Activated T-helper 2 cell treated with anti-CD3 and anti-CD28 coated beads, Interferon-gamma antibody, Interleukin-2, Interleukin-4, amounts not matched to agents 10 μg/mL and 5 μg/mL and 100 μg/mL, durations not matched to agents 14 hours and 24 hours and 36 hours (primary cell): ENCODE measurements around the gene ADPRHL1. TPM values are rescaled to one million over a fixed set of nuclear protein-coding genes. Genes with fewer than 3 reads are reported as not detected.
"Not testable (repeated sequence)": the region's sequence is repeated elsewhere in the genome, so short reads cannot be mapped to it uniquely, and the experiment has no call there.

Source experiments
- DNase-seq: peaks from one replicate; pipeline ENCODE4 v3.0.0; 2021; ENCODE audit warnings: low spot score
- H3K27ac Mint-ChIP-seq: one replicate; pipeline ENCODE4 v1.8.0; 2021; ENCODE audit warnings: mixed read lengths
- H3K27me3 Mint-ChIP-seq: one replicate; pipeline ENCODE4 v1.8.0; 2021; ENCODE audit warnings: low read depth, mixed read lengths
- H3K36me3 Mint-ChIP-seq: one replicate; pipeline ENCODE4 v1.8.0; 2021; ENCODE audit warnings: low read depth, mixed read lengths
- H3K4me1 Mint-ChIP-seq: one replicate; pipeline ENCODE4 v1.8.0; 2021; ENCODE audit warnings: low read depth, mixed read lengths
- H3K4me3 Mint-ChIP-seq: one replicate; pipeline ENCODE4 v1.8.0; 2021; ENCODE audit warnings: low read depth, mild to moderate bottlenecking, moderate library complexity, mixed read lengths
- H3K9me3 Mint-ChIP-seq: one replicate; pipeline ENCODE4 v1.8.0; 2021; ENCODE audit warnings: mixed read lengths
- intact Hi-C: fragments of 100-400 bp; cut with micrococcal nuclease; formaldehyde crosslinking; loops from one replicate; pipeline ENCODE4 v1.15.1; 2023
- total RNA-seq: library from RNA; stranded (reverse); gene quantifications from 2 replicates; pipeline ENCODE4 v1.2.3, GENCODE V29; 2022

ADPRHL1 gene
- total RNA-seq, 1 donor from 2014 or later, result 0.64 TPM

DNA sequence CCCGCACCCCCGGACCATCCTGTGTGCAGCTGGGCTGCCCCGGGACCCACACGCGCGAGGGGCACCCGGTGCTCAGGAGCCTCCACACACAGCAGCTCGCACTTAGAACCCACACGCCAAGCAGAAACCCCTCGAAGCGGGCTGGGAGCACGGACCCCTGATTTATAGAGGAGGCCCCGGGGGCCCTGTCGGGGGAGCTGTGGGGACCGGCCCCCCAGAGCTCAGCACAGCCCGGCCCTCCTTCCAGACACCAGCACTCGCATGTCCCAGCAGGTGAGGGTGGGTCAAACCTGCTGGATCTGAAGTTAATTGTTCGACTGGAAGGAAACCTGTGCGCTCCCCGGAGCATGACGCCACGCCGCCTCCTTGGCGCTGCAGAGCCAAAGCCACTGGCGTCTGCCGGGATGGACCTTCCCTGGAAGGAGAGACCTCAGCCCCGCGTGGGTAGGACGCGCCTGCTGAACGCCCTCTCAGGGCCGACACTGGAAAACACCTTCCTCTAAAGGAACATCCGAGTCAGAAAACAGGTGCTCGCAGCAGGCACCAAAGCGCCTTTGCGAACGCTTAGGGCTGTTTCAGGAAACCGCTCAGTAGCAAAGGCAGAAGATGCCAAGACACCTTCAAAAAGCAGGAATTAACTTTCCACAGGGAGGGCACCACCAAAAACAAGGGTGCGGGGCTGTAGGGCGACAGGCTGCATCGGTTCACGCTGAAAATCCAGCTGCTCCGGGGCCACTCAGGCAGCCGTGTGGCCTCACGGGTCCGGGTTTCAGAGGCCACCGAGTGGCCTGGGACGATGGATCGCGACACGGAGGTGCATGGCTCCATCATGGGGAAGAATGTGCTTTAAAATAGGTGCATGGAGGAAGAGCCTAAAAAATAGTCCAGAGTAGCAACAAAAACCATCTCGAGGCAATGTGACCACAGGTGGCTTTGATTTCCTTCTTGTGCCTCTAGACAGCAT is 51.6 kb downstream of the ADPRHL1 start:
- Mint-ChIP-seq H3K27ac (no peak overlapping the region), H3K27me3 (no peaks in the 10 kb centered on the region), H3K4me1 (no peaks in the 10 kb centered on the region), H3K9me3 (no peaks in the 10 kb centered on the region), H3K36me3 (no peaks in the 10 kb centered on the region), H3K4me3 (no peak overlapping the region)
- DNase-seq, result no peak
- intact Hi-C loops, result no loop called here

DNA sequence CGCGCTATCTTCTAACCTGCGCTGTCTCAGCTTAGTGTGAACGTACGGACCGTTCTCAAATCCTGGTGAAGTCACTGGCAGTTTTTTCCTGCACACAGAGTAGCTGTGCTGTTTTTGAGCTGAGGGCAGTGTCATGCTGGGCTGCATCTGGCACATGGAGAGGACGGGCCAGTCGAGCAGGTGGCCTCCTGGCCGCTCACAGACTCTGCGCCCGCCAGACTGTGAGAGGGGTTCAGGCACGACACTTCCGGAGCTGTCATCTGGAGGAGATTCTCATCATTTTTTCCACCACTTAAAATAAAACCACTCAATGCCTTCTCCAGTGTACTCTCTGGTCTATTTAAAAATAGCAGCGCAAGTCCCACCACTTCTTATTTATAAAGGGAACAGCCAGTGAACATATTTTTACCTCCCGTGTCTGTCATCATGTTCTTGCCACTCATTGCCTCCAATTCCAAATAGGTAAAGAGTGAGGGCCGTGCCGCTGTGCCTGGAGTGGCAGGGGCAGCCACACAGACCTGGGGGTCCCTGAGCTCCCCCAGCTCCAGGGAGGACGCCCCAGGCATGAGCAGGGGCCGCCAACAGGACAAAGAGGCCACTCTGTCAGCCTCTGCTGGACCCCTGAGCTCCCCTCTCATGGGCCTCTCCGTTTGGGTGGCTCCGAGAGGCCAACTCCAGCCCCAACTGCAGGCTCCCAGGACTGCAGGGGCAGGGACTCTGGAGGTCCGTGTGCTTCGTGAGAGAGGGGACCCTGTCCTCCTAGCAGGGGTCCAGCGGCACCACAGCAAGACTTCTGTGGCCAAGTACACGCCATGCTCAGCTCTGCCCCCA is 52.5 kb downstream of the ADPRHL1 start:
- Mint-ChIP-seq H3K4me1 (no peaks in the 10 kb centered on the region), H3K27me3 (no peaks in the 10 kb centered on the region), H3K27ac (no peak overlapping the region), H3K36me3 (no peaks in the 10 kb centered on the region), H3K9me3 (no peaks in the 10 kb centered on the region), H3K4me3 (no peak overlapping the region)
- intact Hi-C loops, result no loop called here
- DNase-seq, result no peak

GRCh38 chr13:113399755-113400149 is 53.5 kb downstream of the ADPRHL1 start:
- H3K27ac Mint-ChIP-seq, result no peak overlapping the region
- H3K4me1 Mint-ChIP-seq, result no peaks in the 10 kb centered on the region
- no peaks in the 10 kb centered on the region for H3K9me3 Mint-ChIP-seq
- no peak for DNase-seq
- no peak overlapping the region for H3K4me3 Mint-ChIP-seq
- no peaks in the 10 kb centered on the region for H3K27me3 Mint-ChIP-seq
- intact Hi-C loops, result no loop called here
- H3K36me3 Mint-ChIP-seq, result no peaks in the 10 kb centered on the region

DNA sequence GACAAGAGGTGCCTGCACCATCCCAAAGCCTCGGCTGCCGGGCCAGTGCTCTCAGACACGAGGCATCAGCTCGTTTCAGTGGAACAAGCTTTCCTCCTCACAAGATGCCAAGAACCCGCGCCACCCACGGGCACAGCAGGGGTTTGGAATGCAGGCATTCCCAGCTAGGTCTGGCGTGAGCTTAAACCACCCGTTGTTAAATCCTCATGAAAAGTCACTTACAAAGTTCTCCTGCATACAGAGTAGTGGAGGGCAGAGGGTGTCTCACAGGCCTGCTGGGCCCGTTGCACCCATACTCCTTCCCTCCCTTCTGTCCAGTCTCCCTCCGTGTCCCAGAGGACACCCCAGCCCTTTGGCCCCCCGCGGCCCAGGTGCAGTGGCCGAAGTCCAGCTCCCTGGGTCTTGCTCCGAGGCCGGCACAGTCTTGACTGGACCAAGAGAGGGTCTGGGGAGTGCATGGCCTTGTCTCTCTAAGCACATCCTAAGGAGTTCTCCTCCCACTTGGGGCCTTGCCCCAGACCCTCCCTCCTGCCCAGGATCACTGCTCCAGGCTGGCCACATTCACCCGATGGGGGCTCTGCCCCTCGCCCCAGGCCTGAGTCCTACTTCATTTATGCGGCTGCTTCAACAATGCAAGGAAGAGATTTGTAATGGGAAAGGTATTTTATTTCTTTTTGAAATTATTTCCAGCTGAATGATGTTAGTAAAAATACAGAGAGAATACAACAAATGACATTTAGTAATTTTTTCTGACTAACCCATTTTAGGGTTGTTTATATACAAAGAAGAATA is 54.1 kb downstream of the ADPRHL1 start:
- Mint-ChIP-seq H3K9me3 (no peaks in the 10 kb centered on the region), H3K4me3 (no peak overlapping the region), H3K27ac (no peak overlapping the region), H3K27me3 (no peaks in the 10 kb centered on the region), H3K36me3 (no peaks in the 10 kb centered on the region), H3K4me1 (no peaks in the 10 kb centered on the region)
- no peak for DNase-seq
- intact Hi-C loops, result no loop called here

GRCh38 chr13:113397608-113398425 is 55.5 kb downstream of the ADPRHL1 start:
- intact Hi-C loops, result no loop called here

GRCh38 chr13:113394339-113394640 is 59.0 kb downstream of the ADPRHL1 start:
- DNase-seq, result no peak
- H3K4me3 Mint-ChIP-seq, result peak overlapping the region; percentile 60
- no peaks in the 10 kb centered on the region for H3K27me3 Mint-ChIP-seq
- peaks cover 3% of the 10 kb centered on the region for H3K9me3 Mint-ChIP-seq
- no peaks in the 10 kb centered on the region for H3K36me3 Mint-ChIP-seq
- intact Hi-C loops, result loop anchor here (1.0 to 2.0 kb wide), 3 partner anchors 97 to 452 kb away; partner anchors contain the start of gene LAMP1
- peaks cover 4% of the 10 kb centered on the region for H3K4me1 Mint-ChIP-seq
- no peak overlapping the region for H3K27ac Mint-ChIP-seq

More at GRCh38 chr13:113397608-113398425, 55.5 kb downstream of the ADPRHL1 start:
- H3K36me3 Mint-ChIP-seq, result no peaks in the 10 kb centered on the region
- H3K4me3 Mint-ChIP-seq, result no peak overlapping the region
- DNase-seq, result no peak
- peaks cover 4% of the 10 kb centered on the region for H3K4me1 Mint-ChIP-seq
- no peaks in the 10 kb centered on the region for H3K27me3 Mint-ChIP-seq
- H3K9me3 Mint-ChIP-seq, result no peaks in the 10 kb centered on the region
- no peak overlapping the region for H3K27ac Mint-ChIP-seq

DNA sequence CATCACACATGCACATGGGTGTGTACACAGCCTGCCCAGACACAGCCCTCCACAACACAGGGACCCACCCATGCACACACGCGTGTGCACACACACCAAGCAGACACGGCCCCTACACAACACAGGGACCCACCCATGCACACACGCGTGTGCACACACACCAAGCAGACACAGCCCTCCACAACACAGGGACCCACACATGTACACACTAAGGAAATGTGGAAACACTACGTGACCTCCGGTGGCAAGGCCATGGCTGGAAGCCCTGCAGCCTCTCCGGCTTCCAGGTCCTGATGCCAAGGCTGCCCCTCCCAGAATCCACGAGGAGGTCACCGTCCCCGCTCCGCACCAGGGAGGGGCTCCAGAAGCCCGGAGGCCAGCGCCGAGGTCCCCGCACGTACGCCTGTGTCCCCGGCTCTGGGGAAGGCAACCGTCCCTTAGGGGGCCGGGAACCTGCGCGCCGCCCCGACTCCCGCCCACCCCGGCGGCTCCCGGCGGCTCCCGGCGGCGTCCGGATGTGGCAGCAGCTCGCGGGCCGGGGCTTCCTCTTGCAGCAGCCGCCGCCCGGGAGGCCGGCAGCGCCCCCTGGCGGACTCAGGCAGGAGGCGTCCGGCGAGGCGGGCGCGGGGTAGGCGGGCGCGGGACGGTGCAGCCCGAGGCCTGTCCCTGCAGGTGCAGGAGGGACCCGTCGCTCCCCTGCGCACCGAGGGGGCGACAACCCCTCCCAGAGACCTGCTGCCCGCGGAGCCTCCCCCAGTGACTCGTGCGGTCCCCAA is 59.5 kb downstream of the ADPRHL1 start:
- H3K4me3 Mint-ChIP-seq, result peak overlapping the region; percentile 84
- H3K9me3 Mint-ChIP-seq, result peaks cover 3% of the 10 kb centered on the region
- intact Hi-C loops, result loop anchor here (1.0 to 2.0 kb wide), 3 partner anchors 97 to 451 kb away; partner anchors contain the start of gene LAMP1
- H3K27me3 Mint-ChIP-seq, result no peaks in the 10 kb centered on the region
- no peaks in the 10 kb centered on the region for H3K36me3 Mint-ChIP-seq
- peak overlapping the region; percentile 67 for H3K27ac Mint-ChIP-seq
- peaks cover 4% of the 10 kb centered on the region for H3K4me1 Mint-ChIP-seq
- peak; percentile 77 for DNase-seq

DNA sequence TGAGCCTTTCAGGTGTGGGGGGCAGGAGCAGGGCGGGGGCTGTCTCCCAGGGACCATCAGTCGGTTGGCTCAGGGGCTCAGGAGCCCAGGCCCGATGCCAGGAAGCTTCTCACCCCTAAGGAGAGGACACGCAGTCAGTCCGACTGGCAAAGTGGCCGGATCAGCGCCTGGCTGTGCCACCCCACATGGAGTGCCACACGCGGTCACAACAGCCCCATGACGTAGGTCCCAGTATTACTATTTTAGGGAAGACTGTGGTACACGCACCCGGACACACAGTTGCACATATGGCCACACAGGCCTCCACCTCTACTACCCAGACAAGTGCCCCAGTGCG is 60.1 kb downstream of the ADPRHL1 start:
- H3K9me3 Mint-ChIP-seq, result peaks cover 8% of the 10 kb centered on the region
- no peak for DNase-seq
- no peaks in the 10 kb centered on the region for H3K27me3 Mint-ChIP-seq
- peaks cover 4% of the 10 kb centered on the region for H3K4me1 Mint-ChIP-seq
- H3K36me3 Mint-ChIP-seq, result no peaks in the 10 kb centered on the region
- peak overlapping the region; percentile 67 for H3K27ac Mint-ChIP-seq
- intact Hi-C loops, result no loop called here
- peak overlapping the region; percentile 84 for H3K4me3 Mint-ChIP-seq

GRCh38 chr13:113390874-113391497 is 62.3 kb downstream of the ADPRHL1 start:
- no peak for DNase-seq
- no peak overlapping the region for H3K4me3 Mint-ChIP-seq

GRCh38 chr13:113389586-113389985 is 63.7 kb downstream of the ADPRHL1 start:
- H3K36me3 Mint-ChIP-seq, H3K27ac Mint-ChIP-seq, H3K27me3 Mint-ChIP-seq, DNase-seq, H3K4me1 Mint-ChIP-seq, intact Hi-C loops, H3K4me3 Mint-ChIP-seq: not testable (repeated sequence)
- peaks cover 32% of the 10 kb centered on the region for H3K9me3 Mint-ChIP-seq

More at GRCh38 chr13:113390874-113391497, 62.3 kb downstream of the ADPRHL1 start:
- Mint-ChIP-seq H3K9me3 (peaks cover 24% of the 10 kb centered on the region), H3K4me1 (peaks cover 4% of the 10 kb centered on the region), H3K27me3 (no peaks in the 10 kb centered on the region), H3K27ac (no peak overlapping the region), H3K36me3 (no peaks in the 10 kb centered on the region)
- intact Hi-C loops, result no loop called here

DNA sequence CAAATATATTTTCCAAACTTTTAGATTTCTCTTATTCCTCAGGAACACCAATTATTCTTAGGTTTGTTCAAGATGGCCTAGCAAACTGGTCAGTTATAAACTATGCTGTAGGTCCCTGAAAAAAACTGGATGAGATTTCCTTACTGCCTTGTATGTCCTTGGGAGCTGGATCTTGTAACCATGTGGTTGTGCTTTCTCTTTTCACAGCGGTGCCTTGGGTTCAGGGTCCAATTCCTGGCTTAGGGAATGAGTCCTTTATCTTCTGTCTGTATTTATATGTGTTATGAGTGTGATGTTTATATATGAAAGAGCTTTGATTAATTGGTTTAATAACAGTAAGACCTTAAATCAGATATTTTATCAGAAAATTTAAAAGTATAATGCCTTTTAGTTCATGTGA is 65.9 kb downstream of the ADPRHL1 start:
- H3K27me3 Mint-ChIP-seq, result no peaks in the 10 kb centered on the region
- no peak for DNase-seq
- no peaks in the 10 kb centered on the region for H3K36me3 Mint-ChIP-seq
- no peak overlapping the region for H3K27ac Mint-ChIP-seq
- intact Hi-C loops, result no loop called here
- H3K4me1 Mint-ChIP-seq, result no peaks in the 10 kb centered on the region
- no peak overlapping the region for H3K4me3 Mint-ChIP-seq
- peaks cover 40% of the 10 kb centered on the region for H3K9me3 Mint-ChIP-seq
